Natural killer cell (primary cell): ENCODE data around the gene HP. TPM values are rescaled to one million over a fixed set of nuclear protein-coding genes. Genes with fewer than 3 reads are reported as not detected.

Experiments used
- ATAC-seq, 3 donors: fragments of 150-1000 bp in 2 of 3; fragments of 200-7000 bp in 1 of 3; cut with Tn5 transposase; 1 replicate in 1 of 3; 2 replicates in 2 of 3; pipeline ENCODE4 v1.10.0; 2021; ENCODE audit warnings: mild to moderate bottlenecking in 2 of 3, moderate library complexity in 2 of 3
- DNase-seq, 2 donors: peaks; one replicate each; pipeline versions ENCODE4 v3.0.0 to v3.0.0-alpha.2; 2013 to 2021; ENCODE audit warnings: mixed read lengths in 1 of 2
- H3K27ac ChIP-seq: one replicate; pipeline ENCODE4 v1.5.1; 2013; ENCODE audit warnings: mild to moderate bottlenecking, low read length
- H3K27me3 ChIP-seq: one replicate; pipeline ENCODE4 v1.6.1; 2013; ENCODE audit warnings: low read length; ENCODE audit not compliant: control insufficient read depth, insufficient read depth
- H3K36me3 ChIP-seq: one replicate; pipeline ENCODE4 v1.6.1; 2013; ENCODE audit warnings: low read length; ENCODE audit not compliant: control insufficient read depth, insufficient read depth
- H3K4me1 ChIP-seq: one replicate; pipeline ENCODE4 v1.6.1; 2013; ENCODE audit warnings: low read length; ENCODE audit not compliant: control insufficient read depth, insufficient read depth
- H3K4me3 ChIP-seq: one replicate; pipeline ENCODE4 v1.5.1; 2013; ENCODE audit warnings: low read length
- H3K9me3 ChIP-seq: one replicate; pipeline ENCODE4 v1.6.1; 2013; ENCODE audit warnings: low read length; ENCODE audit not compliant: control insufficient read depth, insufficient read depth
- H3K27ac Mint-ChIP-seq, 2 donors: one replicate each; pipeline ENCODE4 v1.8.0; 2022; ENCODE audit warnings: mild to moderate bottlenecking in 2 of 2, mixed read lengths in 2 of 2, moderate library complexity in 1 of 2
- H3K27me3 Mint-ChIP-seq, 2 donors: one replicate each; pipeline ENCODE4 v1.8.0; 2022; ENCODE audit warnings: low read depth in 2 of 2, mixed read lengths in 2 of 2
- H3K36me3 Mint-ChIP-seq: one replicate; pipeline ENCODE4 v1.8.0; 2022; ENCODE audit warnings: mixed read lengths
- H3K4me1 Mint-ChIP-seq, 2 donors: one replicate each; pipeline ENCODE4 v1.8.0; 2022; ENCODE audit warnings: mixed read lengths in 2 of 2
- H3K4me3 Mint-ChIP-seq: one replicate; pipeline ENCODE4 v1.8.0; 2022; ENCODE audit warnings: mild to moderate bottlenecking, moderate library complexity, mixed read lengths
- H3K9me3 Mint-ChIP-seq, 2 donors: one replicate each; pipeline ENCODE4 v1.8.0; 2022; ENCODE audit warnings: mixed read lengths in 2 of 2
- WGBS: methylation state at CpG from one replicate; pipeline ENCODE4 v1.1.7; 2013; ENCODE audit warnings: missing lambda C conversion rate; ENCODE audit not compliant: insufficient coverage; 5-methylcytosine and 5-hydroxymethylcytosine counted together
- intact Hi-C: fragments of 100-400 bp; cut with micrococcal nuclease; formaldehyde crosslinking; loops from one replicate; pipeline ENCODE4 v1.14.2; 2022
- total RNA-seq, 4 donors: library from RNA; stranded (reverse); fragments of 120-200 nt in 1 of 4; gene quantifications; one replicate each; pipeline versions ENCODE4 v1.2.3 to v1.2.4, GENCODE V29; 2013 to 2022
- TF ChIP-seq, protein P1 (sequence below): fragments of 200-600 bp; IDR thresholded peaks from one replicate; pipeline ENCODE4 v1.8.0; 2022; ENCODE audit warnings: antibody characterized with exemption

Gene HP
- total RNA-seq, 3 donors from 2014 or later (not counting 1 experiment from before 2014, with no cell fraction given) = 0.32 to 2.1 TPM; not detected in 1

GRCh38 chr16:72022127-72022526 lies 32.2 kb upstream of the HP start:
- Histone ChIP-seq H3K9me3 (no peaks in the 10 kb centered on the region), H3K4me1 (no peaks in the 10 kb centered on the region), H3K36me3 (peaks cover 27% of the 10 kb centered on the region), H3K27ac (no peak overlapping the region), H3K27me3 (no peaks in the 10 kb centered on the region), H3K4me3 (no peak overlapping the region)
- DNase-seq (no peak), ATAC-seq (no peak)
- no peak overlapping the region for H3K4me3 Mint-ChIP-seq
- 98% methylated on average over 13 of the region's 13 CpGs for WGBS
- TF ChIP-seq, protein P1, sequence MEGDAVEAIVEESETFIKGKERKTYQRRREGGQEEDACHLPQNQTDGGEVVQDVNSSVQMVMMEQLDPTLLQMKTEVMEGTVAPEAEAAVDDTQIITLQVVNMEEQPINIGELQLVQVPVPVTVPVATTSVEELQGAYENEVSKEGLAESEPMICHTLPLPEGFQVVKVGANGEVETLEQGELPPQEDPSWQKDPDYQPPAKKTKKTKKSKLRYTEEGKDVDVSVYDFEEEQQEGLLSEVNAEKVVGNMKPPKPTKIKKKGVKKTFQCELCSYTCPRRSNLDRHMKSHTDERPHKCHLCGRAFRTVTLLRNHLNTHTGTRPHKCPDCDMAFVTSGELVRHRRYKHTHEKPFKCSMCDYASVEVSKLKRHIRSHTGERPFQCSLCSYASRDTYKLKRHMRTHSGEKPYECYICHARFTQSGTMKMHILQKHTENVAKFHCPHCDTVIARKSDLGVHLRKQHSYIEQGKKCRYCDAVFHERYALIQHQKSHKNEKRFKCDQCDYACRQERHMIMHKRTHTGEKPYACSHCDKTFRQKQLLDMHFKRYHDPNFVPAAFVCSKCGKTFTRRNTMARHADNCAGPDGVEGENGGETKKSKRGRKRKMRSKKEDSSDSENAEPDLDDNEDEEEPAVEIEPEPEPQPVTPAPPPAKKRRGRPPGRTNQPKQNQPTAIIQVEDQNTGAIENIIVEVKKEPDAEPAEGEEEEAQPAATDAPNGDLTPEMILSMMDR = no peak
- H3K27ac Mint-ChIP-seq = no peak overlapping the region
- no peaks in the 10 kb centered on the region for H3K4me1 Mint-ChIP-seq
- no peaks in the 10 kb centered on the region for H3K9me3 Mint-ChIP-seq
- intact Hi-C loops = no loop called here
- no peaks in the 10 kb centered on the region for H3K36me3 Mint-ChIP-seq
- no peaks in the 10 kb centered on the region for H3K27me3 Mint-ChIP-seq

- H3K27ac Mint-ChIP-seq = no peak overlapping the region
- DNase-seq = no peak
- no peak overlapping the region for H3K27ac ChIP-seq
- TF ChIP-seq, protein P1 = no peak
- intact Hi-C loops = no loop called here
- H3K36me3 Mint-ChIP-seq = no peaks in the 10 kb centered on the region
- no peak overlapping the region for H3K4me3 Mint-ChIP-seq
- H3K9me3 Mint-ChIP-seq = no peaks in the 10 kb centered on the region
- no peak overlapping the region for H3K4me3 ChIP-seq
- peaks cover 30% of the 10 kb centered on the region for H3K36me3 ChIP-seq
- H3K27me3 Mint-ChIP-seq = no peaks in the 10 kb centered on the region
- H3K4me1 ChIP-seq = no peaks in the 10 kb centered on the region
- no peak for ATAC-seq
- 94% methylated on average over 10 of the region's 10 CpGs for WGBS
- no peaks in the 10 kb centered on the region for H3K4me1 Mint-ChIP-seq
- no peaks in the 10 kb centered on the region for H3K27me3 ChIP-seq
- no peaks in the 10 kb centered on the region for H3K9me3 ChIP-seq
These were observed 30.3 kb upstream of the HP start for GRCh38 chr16:72023962-72024361.

GRCh38 chr16:72024862-72025382 lies 29.4 kb upstream of the HP start:
- Mint-ChIP-seq H3K9me3 (no peaks in the 10 kb centered on the region), H3K4me1 (no peaks in the 10 kb centered on the region), H3K4me3 (no peak overlapping the region), H3K27ac (no peak overlapping the region), H3K36me3 (no peaks in the 10 kb centered on the region), H3K27me3 (no peaks in the 10 kb centered on the region)
- H3K27ac ChIP-seq = no peak overlapping the region
- no peaks in the 10 kb centered on the region for H3K9me3 ChIP-seq
- WGBS = 80% methylated on average over 5 of the region's 6 CpGs
- intact Hi-C loops = no loop called here
- no peaks in the 10 kb centered on the region for H3K27me3 ChIP-seq
- ATAC-seq (no peak), DNase-seq (no peak)
- TF ChIP-seq, protein P1 = no peak
- H3K4me3 ChIP-seq = no peak overlapping the region
- H3K4me1 ChIP-seq = no peaks in the 10 kb centered on the region
- peaks cover 25% of the 10 kb centered on the region for H3K36me3 ChIP-seq
